Measurements from ENCODE around the gene ZNF513. TPM values are rescaled to one million over a fixed set of nuclear protein-coding genes. Genes with fewer than 3 reads are reported as not detected.
A peak's percentile ranks its signal among the peaks of the same experiment; 100 is the strongest.
"Not testable (repeated sequence)": the region's sequence is repeated elsewhere in the genome, so short reads cannot be mapped to it uniquely, and the experiment has no call there.

The ZNF513 gene
- total and polyA plus RNA-seq, 4 donors, result 6.3 to 35.3 (median 24.5) TPM

- no peaks in the 10 kb centered on the region for H3K9me3 ChIP-seq (ENCODE audit: control insufficient read depth, insufficient read depth, low read length)
Observed at GRCh38 chr2:27362678-27363420, 17.7 kb downstream of the ZNF513 start.

GRCh38 chr2:27356382-27357181 lies 24.0 kb downstream of the ZNF513 start, which contains the start of gene GTF3C2:
Gene GTF3C2 (minus strand): TSS chr2:27356764. CDS start chr2:27343554, 13,210 bp downstream.
- under 1% methylated on average over 67 of the region's 67 CpGs for WGBS (ENCODE audit: insufficient coverage)
- Histone ChIP-seq H3K4me1 (ENCODE audit: control insufficient read depth, insufficient read depth, low read length) (peaks cover 21% of the 10 kb centered on the region), H3K27me3 (ENCODE audit: control insufficient read depth, insufficient read depth, low read length) (no peaks in the 10 kb centered on the region), H3K9me3 (ENCODE audit: control insufficient read depth, insufficient read depth, low read length) (no peaks in the 10 kb centered on the region), H3K27ac (ENCODE audit: low read depth, low read length) (peak within 1 kb of the TSS; percentile 92), H3K36me3 (ENCODE audit: control insufficient read depth, insufficient read depth, low read length) (peaks cover 8% of the 10 kb centered on the region), H3K4me3 (ENCODE audit: low read depth, low read length) (peak within 1 kb of the TSS; percentile 99)
- peak; percentile 96 to 100 (median 98) for DNase-seq (ENCODE audit: low read depth in 4 of 6, low spot score in 6 of 6)

More at GRCh38 chr2:27362678-27363420, 17.7 kb downstream of the ZNF513 start:
- no peak overlapping the region for H3K27ac ChIP-seq (ENCODE audit: low read depth, low read length)
- H3K27me3 ChIP-seq (ENCODE audit: control insufficient read depth, insufficient read depth, low read length), result no peaks in the 10 kb centered on the region
- peaks cover 46% of the 10 kb centered on the region for H3K36me3 ChIP-seq (ENCODE audit: control insufficient read depth, insufficient read depth, low read length)
- WGBS (ENCODE audit: insufficient coverage), result 90% methylated on average over 2 of the region's 4 CpGs
- no peak for DNase-seq (ENCODE audit: low read depth in 4 of 6, low spot score in 6 of 6)
- no peak overlapping the region for H3K4me3 ChIP-seq (ENCODE audit: low read depth, low read length)
- H3K4me1 ChIP-seq (ENCODE audit: control insufficient read depth, insufficient read depth, low read length), result peaks cover 4% of the 10 kb centered on the region

- Histone ChIP-seq H3K27me3 (ENCODE audit: control insufficient read depth, insufficient read depth, low read length) (no peaks in the 10 kb centered on the region), H3K4me1 (ENCODE audit: control insufficient read depth, insufficient read depth, low read length) (peaks cover 21% of the 10 kb centered on the region), H3K9me3 (ENCODE audit: control insufficient read depth, insufficient read depth, low read length) (no peaks in the 10 kb centered on the region), H3K36me3 (ENCODE audit: control insufficient read depth, insufficient read depth, low read length) (peaks cover 8% of the 10 kb centered on the region), H3K4me3 (ENCODE audit: low read depth, low read length) (peak overlapping the region; percentile 99), H3K27ac (ENCODE audit: low read depth, low read length) (peak overlapping the region; percentile 92)
- peak in 1 of 6 donors; percentile 9 for DNase-seq (ENCODE audit: low read depth in 4 of 6, low spot score in 6 of 6)
- 0% methylated on average over 12 of the region's 12 CpGs for WGBS (ENCODE audit: insufficient coverage)
Observed at GRCh38 chr2:27356056-27356381, 24.5 kb downstream of the ZNF513 start.

GRCh38 chr2:27354597-27354927 lies 26.0 kb downstream of the ZNF513 start:
- 80% methylated on average over 1 of the region's 7 CpGs for WGBS (ENCODE audit: insufficient coverage)
- H3K4me3 ChIP-seq (ENCODE audit: low read depth, low read length), result no peak overlapping the region
- no peak overlapping the region for H3K27ac ChIP-seq (ENCODE audit: low read depth, low read length)
- no peaks in the 10 kb centered on the region for H3K27me3 ChIP-seq (ENCODE audit: control insufficient read depth, insufficient read depth, low read length)
- no peaks in the 10 kb centered on the region for H3K9me3 ChIP-seq (ENCODE audit: control insufficient read depth, insufficient read depth, low read length)
- peaks cover 8% of the 10 kb centered on the region for H3K36me3 ChIP-seq (ENCODE audit: control insufficient read depth, insufficient read depth, low read length)
- no peak for DNase-seq (ENCODE audit: low read depth in 4 of 6, low spot score in 6 of 6)
- H3K4me1 ChIP-seq (ENCODE audit: control insufficient read depth, insufficient read depth, low read length), result peaks cover 21% of the 10 kb centered on the region

GRCh38 chr2:27353762-27354596 lies 26.6 kb downstream of the ZNF513 start:
- H3K4me1 ChIP-seq (ENCODE audit: control insufficient read depth, insufficient read depth, low read length), result peaks cover 21% of the 10 kb centered on the region
- no peaks in the 10 kb centered on the region for H3K9me3 ChIP-seq (ENCODE audit: control insufficient read depth, insufficient read depth, low read length)
- H3K27ac ChIP-seq (ENCODE audit: low read depth, low read length), result no peak overlapping the region
- H3K4me3 ChIP-seq (ENCODE audit: low read depth, low read length), result no peak overlapping the region
- H3K27me3 ChIP-seq (ENCODE audit: control insufficient read depth, insufficient read depth, low read length), result no peaks in the 10 kb centered on the region
- WGBS (ENCODE audit: insufficient coverage), result 88% methylated on average over 5 of the region's 7 CpGs
- H3K36me3 ChIP-seq (ENCODE audit: control insufficient read depth, insufficient read depth, low read length), result peaks cover 8% of the 10 kb centered on the region
- no peak for DNase-seq (ENCODE audit: low read depth in 4 of 6, low spot score in 6 of 6)

GRCh38 chr2:27353386-27353761 lies 27.2 kb downstream of the ZNF513 start:
- WGBS (ENCODE audit: insufficient coverage), result 85% methylated on average over 5 of the region's 5 CpGs
- H3K4me3 ChIP-seq (ENCODE audit: low read depth, low read length); H3K36me3 ChIP-seq (ENCODE audit: control insufficient read depth, insufficient read depth, low read length); H3K27me3 ChIP-seq (ENCODE audit: control insufficient read depth, insufficient read depth, low read length); H3K9me3 ChIP-seq (ENCODE audit: control insufficient read depth, insufficient read depth, low read length); H3K27ac ChIP-seq (ENCODE audit: low read depth, low read length); DNase-seq (ENCODE audit: low read depth in 4 of 6, low spot score in 6 of 6): not testable (repeated sequence)
- H3K4me1 ChIP-seq (ENCODE audit: control insufficient read depth, insufficient read depth, low read length), result peaks cover 21% of the 10 kb centered on the region

GRCh38 chr2:27351802-27352598 lies 28.5 kb downstream of the ZNF513 start:
- Histone ChIP-seq H3K4me3 (ENCODE audit: low read depth, low read length) (no peak overlapping the region), H3K27me3 (ENCODE audit: control insufficient read depth, insufficient read depth, low read length) (no peaks in the 10 kb centered on the region), H3K4me1 (ENCODE audit: control insufficient read depth, insufficient read depth, low read length) (peaks cover 12% of the 10 kb centered on the region), H3K27ac (ENCODE audit: low read depth, low read length) (no peak overlapping the region), H3K9me3 (ENCODE audit: control insufficient read depth, insufficient read depth, low read length) (no peaks in the 10 kb centered on the region), H3K36me3 (ENCODE audit: control insufficient read depth, insufficient read depth, low read length) (peaks cover 8% of the 10 kb centered on the region)
- DNase-seq (ENCODE audit: low read depth in 4 of 6, low spot score in 6 of 6), result no peak
- WGBS (ENCODE audit: insufficient coverage), result 92% methylated on average over 6 of the region's 6 CpGs

- H3K4me3 ChIP-seq (ENCODE audit: low read depth, low read length), result no peak overlapping the region
- DNase-seq (ENCODE audit: low read depth in 4 of 6, low spot score in 6 of 6), result no peak
- H3K9me3 ChIP-seq (ENCODE audit: control insufficient read depth, insufficient read depth, low read length), result no peaks in the 10 kb centered on the region
- H3K36me3 ChIP-seq (ENCODE audit: control insufficient read depth, insufficient read depth, low read length), result peaks cover 6% of the 10 kb centered on the region
- H3K27ac ChIP-seq (ENCODE audit: low read depth, low read length), result no peak overlapping the region
- no peaks in the 10 kb centered on the region for H3K27me3 ChIP-seq (ENCODE audit: control insufficient read depth, insufficient read depth, low read length)
- 94% methylated on average over 5 of the region's 7 CpGs for WGBS (ENCODE audit: insufficient coverage)
- H3K4me1 ChIP-seq (ENCODE audit: control insufficient read depth, insufficient read depth, low read length), result peaks cover 2% of the 10 kb centered on the region
Observed at GRCh38 chr2:27350106-27350693, 30.3 kb downstream of the ZNF513 start.

All from spinal cord (tissue), 10 donors.